GM12873 (cell line): ENCODE data around the gene PAGE2B.

ENCODE experiments used
- CTCF ChIP-seq: IDR thresholded peaks from 2 replicates; pipeline ENCODE4 v1.5.1; 2012; ENCODE audit warnings: low read depth, mild to moderate bottlenecking, moderate library complexity, low read length, control low read depth; ENCODE audit not compliant: insufficient read depth; ENCODE audit errors: missing control alignments

Gene PAGE2B

GRCh38 chrX:55074851-55075467 lies at the start of gene PAGE2B:
Gene PAGE2B (plus strand): TSS chrX:55075030. CDS start chrX:55076042, 1,012 bp downstream.
- TF ChIP-seq CTCF: no peak

- no peak for TF ChIP-seq CTCF
Observed at GRCh38 chrX:55026143-55026542, 48.7 kb upstream of the PAGE2B start.

- TF ChIP-seq CTCF: no peak
Observed at GRCh38 chrX:55026840-55027239, 48.0 kb upstream of the PAGE2B start.

GRCh38 chrX:55028040-55028439 lies 46.8 kb upstream of the PAGE2B start:
- TF ChIP-seq CTCF: no peak

GRCh38 chrX:55028611-55029010 lies 46.2 kb upstream of the PAGE2B start:
- no peak for TF ChIP-seq CTCF

GRCh38 chrX:55029291-55029690 lies 45.5 kb upstream of the PAGE2B start:
- TF ChIP-seq CTCF: no peak

GRCh38 chrX:55030271-55031205 lies 44.3 kb upstream of the PAGE2B start, which contains the start of gene ALAS2:
Gene ALAS2 (minus strand): TSS chrX:55030977. CDS start chrX:55026000, 4,977 bp downstream.
- TF ChIP-seq CTCF: no peak
